GM23338 (cell line): Measurements from ENCODE around the gene FOXR1. TPM values are rescaled to one million over a fixed set of nuclear protein-coding genes. Genes with fewer than 3 reads are reported as not detected.

Experiments
- ATAC-seq: fragments of 200-7000 bp; cut with Tn5 transposase; 3 replicates; pipeline ENCODE4 v1.9.1; 2020
- DNase-seq: peaks from one replicate; pipeline ENCODE4 v3.0.0-alpha.2; 2015; ENCODE audit warnings: low spot score
- H2AFZ ChIP-seq: fragments of 200-600 bp; sonication (generic); 2 replicates; pipeline ENCODE4 v1.8.0; 2016; ENCODE audit warnings: antibody characterized with exemption, mild to moderate bottlenecking, moderate library complexity
- H3F3A ChIP-seq: fragments of 200-600 bp; sonication (generic); replicated peaks from 2 replicates; pipeline ENCODE4 v1.8.0; 2017; ENCODE audit warnings: antibody characterized with exemption, mixed run types, low read depth
- H3K27ac ChIP-seq: fragments of 200-600 bp; sonication (generic); 2 replicates; pipeline ENCODE4 v1.6.1; 2016; ENCODE audit warnings: low read depth
- H3K27me3 ChIP-seq: fragments of 200-600 bp; sonication (generic); 2 replicates; pipeline ENCODE4 v1.8.0; 2016; ENCODE audit warnings: mild to moderate bottlenecking, mixed run types, moderate library complexity; ENCODE audit not compliant: insufficient read depth
- H3K36me3 ChIP-seq: fragments of 200-600 bp; sonication (generic); 2 replicates; pipeline ENCODE4 v1.8.0; 2016; ENCODE audit warnings: mild to moderate bottlenecking; ENCODE audit not compliant: insufficient read depth
- H3K4me1 ChIP-seq: fragments of 200-600 bp; sonication (generic); 2 replicates; pipeline ENCODE4 v1.8.0; 2016; ENCODE audit warnings: mild to moderate bottlenecking, moderate library complexity; ENCODE audit not compliant: insufficient read depth
- H3K4me2 ChIP-seq: fragments of 200-600 bp; sonication (generic); 2 replicates; pipeline ENCODE4 v1.7.1; 2017; ENCODE audit warnings: mixed run types
- H3K4me3 ChIP-seq: fragments of 200-600 bp; sonication (generic); 2 replicates; pipeline ENCODE4 v1.6.1; 2016; ENCODE audit warnings: mixed run types
- H3K79me2 ChIP-seq: fragments of 200-600 bp; sonication (generic); replicated peaks from 2 replicates; pipeline ENCODE4 v1.8.0; 2017; ENCODE audit warnings: mild to moderate bottlenecking; ENCODE audit not compliant: insufficient read depth
- H3K9me2 ChIP-seq: fragments of 200-600 bp; sonication (generic); 2 replicates; pipeline ENCODE4 v1.8.0; 2017; ENCODE audit not compliant: insufficient read depth
- H4K20me1 ChIP-seq: fragments of 200-600 bp; sonication (generic); replicated peaks from 2 replicates; pipeline ENCODE4 v1.8.0; 2017; ENCODE audit warnings: mild to moderate bottlenecking; ENCODE audit not compliant: insufficient read depth
- H3K27ac Mint-ChIP-seq: 2 replicates; pipeline ENCODE4 v1.8.0; 2020; ENCODE audit warnings: inconsistent platforms, mild to moderate bottlenecking, moderate library complexity, mixed read lengths
- H3K27me3 Mint-ChIP-seq: 3 replicates; pipeline ENCODE4 v1.8.0; 2022; ENCODE audit warnings: low read depth, mild to moderate bottlenecking, moderate library complexity, mixed read lengths, inconsistent platforms; ENCODE audit not compliant: insufficient read depth, poor library complexity
- H3K36me3 Mint-ChIP-seq: 3 replicates; pipeline ENCODE4 v1.8.0; 2021; ENCODE audit warnings: low read depth, mild to moderate bottlenecking, inconsistent platforms, moderate library complexity, mixed read lengths
- H3K4me1 Mint-ChIP-seq: 3 replicates; pipeline ENCODE4 v1.8.0; 2020; ENCODE audit warnings: mild to moderate bottlenecking, inconsistent platforms, mixed read lengths
- H3K4me3 Mint-ChIP-seq: 3 replicates; pipeline ENCODE4 v1.8.0; 2021; ENCODE audit warnings: moderate library complexity, mild to moderate bottlenecking, inconsistent platforms, mixed read lengths
- H3K9me3 Mint-ChIP-seq: 3 replicates; pipeline ENCODE4 v1.8.0; 2020; ENCODE audit warnings: moderate library complexity, mild to moderate bottlenecking, inconsistent platforms, mixed read lengths
- CREB1 ChIP-seq: fragments of 250-450 bp; sonication (Bioruptor Pico); IDR thresholded peaks from 2 replicates; pipeline ENCODE4 v1.5.0; 2020; ENCODE audit warnings: low read depth, mild to moderate bottlenecking, moderate library complexity
- CTCF ChIP-seq, 2 experiments: fragments of 200-600 bp in 1 of 2; sonication (generic) in 1 of 2; conservative IDR thresholded peaks; 2 replicates each; pipeline versions ENCODE4 v1.5.1 to v1.6.1; 2016 to 2017; ENCODE audit warnings: antibody characterized with exemption in 2 of 2, low read depth in 2 of 2, mild to moderate bottlenecking in 2 of 2, moderate library complexity in 1 of 2
- ETS1 ChIP-seq: IDR thresholded peaks from 2 replicates; pipeline ENCODE4 v1.6.1; 2016; ENCODE audit warnings: antibody characterized with exemption
- EZH2 ChIP-seq: fragments of 200-600 bp; sonication (generic); IDR thresholded peaks from one replicate; pipeline ENCODE4 v1.8.0; 2017; ENCODE audit warnings: antibody characterized with exemption, mild to moderate bottlenecking, low read depth; ENCODE audit not compliant: unreplicated experiment
- EZH2phosphoT487 ChIP-seq: fragments of 200-600 bp; sonication (generic); IDR thresholded peaks from one replicate; pipeline ENCODE4 v1.8.1; 2018; ENCODE audit warnings: antibody characterized with exemption; ENCODE audit not compliant: unreplicated experiment
- JUNB ChIP-seq: IDR thresholded peaks from one replicate; pipeline ENCODE4 v1.6.1; 2016; ENCODE audit warnings: antibody characterized with exemption; ENCODE audit not compliant: unreplicated experiment
- NANOG ChIP-seq: IDR thresholded peaks from 2 replicates; pipeline ENCODE4 v1.6.1; 2016; ENCODE audit warnings: antibody characterized with exemption, borderline replicate concordance
- POLR2AphosphoS5 ChIP-seq: IDR thresholded peaks from 2 replicates; pipeline ENCODE4 v1.6.1; 2016; ENCODE audit warnings: antibody characterized with exemption, low read depth
- STAT1 ChIP-seq: IDR thresholded peaks from one replicate; pipeline ENCODE4 v1.6.1; 2016; ENCODE audit warnings: antibody characterized with exemption; ENCODE audit not compliant: unreplicated experiment
- ZNF114 ChIP-seq: fragments of 250-450 bp; sonication (Bioruptor Pico); IDR thresholded peaks from 2 replicates; pipeline ENCODE4 v1.5.0; 2020; ENCODE audit warnings: mild to moderate bottlenecking, moderate library complexity
- ZNF331 ChIP-seq: fragments of 250-450 bp; sonication (Bioruptor Pico); IDR thresholded peaks from 2 replicates; pipeline ENCODE4 v1.5.0; 2020; ENCODE audit warnings: low read depth, mild to moderate bottlenecking, moderate library complexity
- ZNF462 ChIP-seq: fragments of 250-450 bp; sonication (Bioruptor Pico); IDR thresholded peaks from 2 replicates; pipeline ENCODE4 v1.5.0; 2020; ENCODE audit warnings: mild to moderate bottlenecking, moderate library complexity
- polyA plus RNA-seq: library from polyadenylated mRNA; unstranded; fragments of >200 nt; fragmentation: Nextera tagmentation; extraction: Ambion mirVana; gene quantifications from 2 replicates; pipeline ENCODE4 v1.2.1, GENCODE V29; 2016
- total RNA-seq: library from RNA; depleted of rRNA; stranded (reverse); fragments of >200 nt; shearing (Covaris generic); gene quantifications from 2 replicates; pipeline ENCODE4 v1.2.3, GENCODE V29; 2014
- TF ChIP-seq, protein P1 (sequence below): IDR thresholded peaks from one replicate; pipeline ENCODE4 v1.6.1; 2018; ENCODE audit warnings: antibody characterized with exemption; ENCODE audit not compliant: unreplicated experiment

Gene FOXR1
- total and polyA plus RNA-seq, 2 experiments from 2014 or later: not detected

DNA sequence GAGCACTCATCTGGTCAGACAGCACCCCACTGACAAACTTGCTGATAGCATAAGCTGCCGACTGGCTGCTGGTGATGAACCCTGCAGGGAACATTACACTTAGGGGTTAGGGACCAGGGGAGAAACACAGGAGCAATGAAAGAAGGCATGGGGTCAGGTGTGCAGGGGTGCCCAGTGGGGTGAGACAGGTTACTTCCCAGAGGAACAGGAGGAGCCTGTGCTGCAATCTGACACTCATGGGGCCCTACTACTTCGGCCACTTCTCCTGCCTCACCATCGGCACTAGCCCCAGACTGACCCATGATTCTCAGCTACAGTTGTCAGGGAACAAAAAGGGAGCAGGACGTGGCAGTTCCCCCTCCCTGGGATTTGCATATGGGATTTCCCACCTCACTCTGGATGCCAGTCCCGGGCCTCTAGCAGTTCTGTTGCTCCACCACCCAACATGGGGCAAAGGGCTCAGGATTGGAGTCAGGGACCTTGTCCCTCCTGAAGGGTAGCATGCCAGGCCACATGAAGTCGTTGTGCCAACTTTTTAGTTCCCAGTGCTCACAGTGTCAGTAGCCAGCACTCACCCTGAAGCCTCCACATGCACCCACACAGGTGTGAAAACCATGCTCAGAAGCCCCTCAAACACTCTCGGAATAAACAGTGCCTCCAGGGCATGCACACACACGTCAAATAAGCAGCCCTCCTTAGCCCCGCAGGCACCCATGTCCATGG is 56.9 kb downstream of the FOXR1 start:
- TF ChIP-seq ETS1 (no peak), EZH2 (no peak), ZNF462 (CRISPR knock-in tag) (no peak), CREB1 (CRISPR knock-in tag) (no peak), JUNB (no peak), ZNF331 (CRISPR knock-in tag) (no peak), EZH2phosphoT487 (no peak), CTCF (conservative IDR thresholded peaks at IDR 0.05; ENCODE audit: low read depth in 2 of 2) (no peak), POLR2AphosphoS5 (no peak), ZNF114 (CRISPR knock-in tag) (no peak), STAT1 (no peak), NANOG (no peak)
- TF ChIP-seq, protein P1, sequence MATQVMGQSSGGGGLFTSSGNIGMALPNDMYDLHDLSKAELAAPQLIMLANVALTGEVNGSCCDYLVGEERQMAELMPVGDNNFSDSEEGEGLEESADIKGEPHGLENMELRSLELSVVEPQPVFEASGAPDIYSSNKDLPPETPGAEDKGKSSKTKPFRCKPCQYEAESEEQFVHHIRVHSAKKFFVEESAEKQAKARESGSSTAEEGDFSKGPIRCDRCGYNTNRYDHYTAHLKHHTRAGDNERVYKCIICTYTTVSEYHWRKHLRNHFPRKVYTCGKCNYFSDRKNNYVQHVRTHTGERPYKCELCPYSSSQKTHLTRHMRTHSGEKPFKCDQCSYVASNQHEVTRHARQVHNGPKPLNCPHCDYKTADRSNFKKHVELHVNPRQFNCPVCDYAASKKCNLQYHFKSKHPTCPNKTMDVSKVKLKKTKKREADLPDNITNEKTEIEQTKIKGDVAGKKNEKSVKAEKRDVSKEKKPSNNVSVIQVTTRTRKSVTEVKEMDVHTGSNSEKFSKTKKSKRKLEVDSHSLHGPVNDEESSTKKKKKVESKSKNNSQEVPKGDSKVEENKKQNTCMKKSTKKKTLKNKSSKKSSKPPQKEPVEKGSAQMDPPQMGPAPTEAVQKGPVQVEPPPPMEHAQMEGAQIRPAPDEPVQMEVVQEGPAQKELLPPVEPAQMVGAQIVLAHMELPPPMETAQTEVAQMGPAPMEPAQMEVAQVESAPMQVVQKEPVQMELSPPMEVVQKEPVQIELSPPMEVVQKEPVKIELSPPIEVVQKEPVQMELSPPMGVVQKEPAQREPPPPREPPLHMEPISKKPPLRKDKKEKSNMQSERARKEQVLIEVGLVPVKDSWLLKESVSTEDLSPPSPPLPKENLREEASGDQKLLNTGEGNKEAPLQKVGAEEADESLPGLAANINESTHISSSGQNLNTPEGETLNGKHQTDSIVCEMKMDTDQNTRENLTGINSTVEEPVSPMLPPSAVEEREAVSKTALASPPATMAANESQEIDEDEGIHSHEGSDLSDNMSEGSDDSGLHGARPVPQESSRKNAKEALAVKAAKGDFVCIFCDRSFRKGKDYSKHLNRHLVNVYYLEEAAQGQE: no peak
- ATAC-seq (no peak), DNase-seq (no peak)
- peaks cover 9% of the 10 kb centered on the region for H3K36me3 ChIP-seq
- H3F3A ChIP-seq: peaks cover 33% of the 10 kb centered on the region
- peaks cover 8% of the 10 kb centered on the region for H3K79me2 ChIP-seq
- no peaks in the 10 kb centered on the region; the same call in 2 of the 3 replicates for H3K9me3 Mint-ChIP-seq
- no peak overlapping the region for H2AFZ ChIP-seq
- peak overlapping the region; percentile 46 for H3K27ac Mint-ChIP-seq
- H3K27me3 Mint-ChIP-seq: peaks cover 25% of the 10 kb centered on the region
- H4K20me1 ChIP-seq: peaks cover 12% of the 10 kb centered on the region
- peaks cover 49% of the 10 kb centered on the region for H3K36me3 Mint-ChIP-seq
- peaks cover 31% of the 10 kb centered on the region for H3K4me1 Mint-ChIP-seq
- H3K27ac ChIP-seq: no peak overlapping the region
- H3K9me2 ChIP-seq: no peaks in the 10 kb centered on the region
- H3K4me1 ChIP-seq: peaks cover 14% of the 10 kb centered on the region
- H3K4me3 Mint-ChIP-seq: peak overlapping the region; percentile 76; the same call in 2 of the 3 replicates
- no peaks in the 10 kb centered on the region for H3K27me3 ChIP-seq
- peak overlapping the region; percentile 91; the same call in 1 of the 2 replicates for H3K4me3 ChIP-seq
- H3K4me2 ChIP-seq: peak overlapping the region; percentile 98; the same call in 1 of the 2 replicates
